CD4-positive, alpha-beta memory T cell (primary cell): ENCODE measurements around the gene ESF1. TPM values are rescaled to one million over a fixed set of nuclear protein-coding genes. Genes with fewer than 3 reads are reported as not detected.

ENCODE experiments used
- CTCF ChIA-PET: fragments of 350-600 bp; sonication (Branson Sonifier 250); formaldehyde crosslinking; loops from one replicate; lab custom pipeline; 2021; ENCODE audit warnings: inconsistent platforms; ENCODE audit not compliant: partially characterized antibody; lab: Charles Lee
- POLR2A ChIA-PET: fragments of 350-600 bp; sonication (Branson Sonifier 250); formaldehyde crosslinking; loops from one replicate; lab custom pipeline; 2021; ENCODE audit not compliant: partially characterized antibody; lab: Charles Lee
- DNase-seq, 5 donors: peaks; one replicate each; pipeline versions ENCODE4 v3.0.0 to v3.0.0-alpha.2; 2020 to 2022; ENCODE audit warnings: mixed read lengths in 1 of 5
- H3K27ac ChIP-seq: one replicate; pipeline ENCODE4 v1.7.0; 2013; ENCODE audit warnings: low read depth, low read length
- H3K27me3 ChIP-seq: 2 replicates; pipeline ENCODE4 v1.7.0; 2013; ENCODE audit warnings: mild to moderate bottlenecking, low read length, moderate library complexity; ENCODE audit not compliant: insufficient read depth
- H3K36me3 ChIP-seq: 2 replicates; pipeline ENCODE4 v1.7.0; 2013; ENCODE audit warnings: mild to moderate bottlenecking, low read length, moderate library complexity; ENCODE audit not compliant: insufficient read depth
- H3K4me1 ChIP-seq: 2 replicates; pipeline ENCODE4 v1.7.0; 2013; ENCODE audit warnings: mild to moderate bottlenecking, low read length, moderate library complexity; ENCODE audit not compliant: insufficient read depth
- H3K4me3 ChIP-seq, 2 donors: one replicate each; pipeline ENCODE4 v1.7.0; 2013; ENCODE audit warnings: low read length in 2 of 2, mild to moderate bottlenecking in 1 of 2
- H3K9me3 ChIP-seq, 2 donors: one replicate each; pipeline ENCODE4 v1.7.0; 2013; ENCODE audit warnings: low read length in 2 of 2, control low read depth in 1 of 2; ENCODE audit not compliant: control insufficient read depth in 1 of 2
- H3K27ac Mint-ChIP-seq, 7 donors: one replicate each; pipeline ENCODE4 v1.8.0; 2020 to 2021; ENCODE audit warnings: mixed read lengths in 7 of 7, mild to moderate bottlenecking in 6 of 7, inconsistent platforms in 3 of 7, moderate library complexity in 3 of 7
- H3K27me3 Mint-ChIP-seq, 2 donors: one replicate each; pipeline ENCODE4 v1.8.0; 2020 to 2021; ENCODE audit warnings: mixed read lengths in 2 of 2
- H3K36me3 Mint-ChIP-seq, 2 donors: one replicate each; pipeline ENCODE4 v1.8.0; 2020 to 2021; ENCODE audit warnings: mixed read lengths in 2 of 2, inconsistent platforms in 1 of 2, mild to moderate bottlenecking in 1 of 2
- H3K4me1 Mint-ChIP-seq, 4 donors: one replicate each; pipeline ENCODE4 v1.8.0; 2020 to 2021; ENCODE audit warnings: mixed read lengths in 4 of 4, mild to moderate bottlenecking in 1 of 4
- H3K4me3 Mint-ChIP-seq, 8 donors: one replicate each; pipeline ENCODE4 v1.8.0; 2020 to 2021; ENCODE audit warnings: mixed read lengths in 8 of 8, mild to moderate bottlenecking in 7 of 8, moderate library complexity in 6 of 8, inconsistent platforms in 3 of 8
- H3K9me3 Mint-ChIP-seq, 8 donors: one replicate each; pipeline ENCODE4 v1.8.0; 2020 to 2021; ENCODE audit warnings: mixed read lengths in 8 of 8, mild to moderate bottlenecking in 5 of 8, inconsistent platforms in 3 of 8, moderate library complexity in 1 of 8
- intact Hi-C: fragments of 100-400 bp; cut with micrococcal nuclease; formaldehyde crosslinking; loops from one replicate; pipeline ENCODE4 v1.15.1; 2023
- polyA plus RNA-seq, 2 donors: library from polyadenylated mRNA; unstranded; fragments of 300-500 nt; fragmentation: Illumina TruSeq; gene quantifications; one replicate each; pipeline ENCODE4 v1.2.3, GENCODE V29; 2021
- total RNA-seq, 2 experiments: library from RNA; stranded (reverse); gene quantifications; one replicate each; pipeline ENCODE4 v1.2.3, GENCODE V29; 2021

The ESF1 gene
- total and polyA plus RNA-seq, 4 experiments from 2014 or later = 8.9 to 13.8 (median 11.5) TPM

- Mint-ChIP-seq H3K9me3 (no peaks in the 10 kb centered on the region), H3K36me3 (no peaks in the 10 kb centered on the region), H3K27me3 (peaks cover 15 to 26% of the 10 kb centered on the region in 2 donors), H3K4me3 (no peak overlapping the region), H3K27ac (no peak overlapping the region), H3K4me1 (no peaks in the 10 kb centered on the region)
- no peak for DNase-seq
- no peak overlapping the region for H3K4me3 ChIP-seq
- intact Hi-C loops = no loop called here
- H3K27me3 ChIP-seq = no peaks in the 10 kb centered on the region
- CTCF ChIA-PET = no interaction called here
- POLR2A ChIA-PET = interaction anchor here (0.6 kb wide), 1 partner anchor 10 kb away, joined by 4 read pairs; no protein-coding TSS in a partner anchor
- no peaks in the 10 kb centered on the region for H3K36me3 ChIP-seq
- H3K27ac ChIP-seq = no peak overlapping the region
- H3K9me3 ChIP-seq = no peaks in the 10 kb centered on the region
- H3K4me1 ChIP-seq = no peaks in the 10 kb centered on the region
Measured at GRCh38 chr20:13681248-13682125, 103.2 kb downstream of the ESF1 start.

GRCh38 chr20:13678944-13679343, 105.8 kb downstream of the ESF1 start:
- Histone ChIP-seq H3K4me3 (no peak overlapping the region), H3K9me3 (no peaks in the 10 kb centered on the region), H3K27ac (no peak overlapping the region), H3K36me3 (no peaks in the 10 kb centered on the region), H3K4me1 (no peaks in the 10 kb centered on the region), H3K27me3 (no peaks in the 10 kb centered on the region)
- CTCF ChIA-PET = no interaction called here
- Mint-ChIP-seq H3K27ac (no peak overlapping the region), H3K36me3 (no peaks in the 10 kb centered on the region), H3K9me3 (peaks cover 0 to 2% (median 0%) of the 10 kb centered on the region in 8 donors), H3K4me3 (no peak overlapping the region), H3K4me1 (no peaks in the 10 kb centered on the region), H3K27me3 (peaks cover 13 to 16% of the 10 kb centered on the region in 2 donors)
- intact Hi-C loops = no loop called here
- POLR2A ChIA-PET = no interaction called here
- no peak for DNase-seq

- Histone ChIP-seq H3K27me3 (no peaks in the 10 kb centered on the region), H3K4me3 (no peak overlapping the region), H3K36me3 (no peaks in the 10 kb centered on the region), H3K27ac (no peak overlapping the region), H3K4me1 (no peaks in the 10 kb centered on the region), H3K9me3 (no peaks in the 10 kb centered on the region)
- intact Hi-C loops = no loop called here
- ChIA-PET CTCF (no interaction called here), POLR2A (no interaction called here)
- DNase-seq = no peak
- H3K4me1 Mint-ChIP-seq = no peaks in the 10 kb centered on the region
- no peak overlapping the region for H3K27ac Mint-ChIP-seq
- peaks cover 8 to 9% of the 10 kb centered on the region in 2 donors for H3K27me3 Mint-ChIP-seq
- no peak overlapping the region for H3K4me3 Mint-ChIP-seq
- peaks cover 0 to 4% of the 10 kb centered on the region in 2 donors for H3K36me3 Mint-ChIP-seq
- peaks cover 0 to 2% (median 0%) of the 10 kb centered on the region in 8 donors for H3K9me3 Mint-ChIP-seq
Measured at GRCh38 chr20:13677241-13677640, 107.5 kb downstream of the ESF1 start.

- CTCF ChIA-PET = no interaction called here
- Histone ChIP-seq H3K4me1 (no peaks in the 10 kb centered on the region), H3K36me3 (no peaks in the 10 kb centered on the region), H3K27ac (no peak overlapping the region), H3K9me3 (no peaks in the 10 kb centered on the region), H3K4me3 (no peak overlapping the region), H3K27me3 (no peaks in the 10 kb centered on the region)
- DNase-seq = no peak
- intact Hi-C loops = no loop called here
- POLR2A ChIA-PET = no interaction called here
- Mint-ChIP-seq H3K36me3 (peaks cover 0 to 4% of the 10 kb centered on the region in 2 donors), H3K9me3 (peaks cover 0 to 2% (median 0%) of the 10 kb centered on the region in 8 donors), H3K4me3 (no peak overlapping the region), H3K4me1 (no peaks in the 10 kb centered on the region), H3K27ac (no peak overlapping the region), H3K27me3 (peaks cover 9 to 11% of the 10 kb centered on the region in 2 donors)
Measured at GRCh38 chr20:13676682-13677081, 108.0 kb downstream of the ESF1 start.

- POLR2A ChIA-PET = no interaction called here
- CTCF ChIA-PET = no interaction called here
- no peak overlapping the region for H3K27ac Mint-ChIP-seq
- peaks cover 0 to 2% (median under 1%) of the 10 kb centered on the region in 8 donors for H3K9me3 Mint-ChIP-seq
- H3K36me3 Mint-ChIP-seq = peaks cover 0 to 4% of the 10 kb centered on the region in 2 donors
- H3K4me1 Mint-ChIP-seq = no peaks in the 10 kb centered on the region
- peaks cover 15 to 19% of the 10 kb centered on the region in 2 donors for H3K27me3 Mint-ChIP-seq
- peaks cover 5% of the 10 kb centered on the region for H3K27me3 ChIP-seq
- intact Hi-C loops = no loop called here
- no peak overlapping the region for H3K27ac ChIP-seq
- no peak overlapping the region for H3K4me3 ChIP-seq
- DNase-seq = no peak
- H3K4me1 ChIP-seq = no peaks in the 10 kb centered on the region
- H3K36me3 ChIP-seq = no peaks in the 10 kb centered on the region
- no peak overlapping the region for H3K4me3 Mint-ChIP-seq
- H3K9me3 ChIP-seq = no peaks in the 10 kb centered on the region
Measured at GRCh38 chr20:13672690-13673089, 112.0 kb downstream of the ESF1 start.

- Histone ChIP-seq H3K9me3 (no peaks in the 10 kb centered on the region), H3K4me3 (no peak overlapping the region), H3K27me3 (peaks cover 5% of the 10 kb centered on the region), H3K27ac (no peak overlapping the region), H3K36me3 (no peaks in the 10 kb centered on the region), H3K4me1 (no peaks in the 10 kb centered on the region)
- no peak overlapping the region for H3K27ac Mint-ChIP-seq
- peaks cover 0 to 4% of the 10 kb centered on the region in 2 donors for H3K36me3 Mint-ChIP-seq
- peaks cover 17 to 19% of the 10 kb centered on the region in 2 donors for H3K27me3 Mint-ChIP-seq
- no peak for DNase-seq
- intact Hi-C loops = no loop called here
- POLR2A ChIA-PET = interaction anchor here (0.6 kb wide), 1 partner anchor 10 kb away, joined by 4 read pairs; no protein-coding TSS in a partner anchor
- CTCF ChIA-PET = no interaction called here
- no peak overlapping the region for H3K4me3 Mint-ChIP-seq
- H3K4me1 Mint-ChIP-seq = no peaks in the 10 kb centered on the region
- H3K9me3 Mint-ChIP-seq = peaks cover 0 to 2% (median under 1%) of the 10 kb centered on the region in 8 donors
Measured at GRCh38 chr20:13671916-13672378, 112.8 kb downstream of the ESF1 start.

- no peak overlapping the region for H3K27ac Mint-ChIP-seq
- peaks cover 5% of the 10 kb centered on the region for H3K27me3 ChIP-seq
- no peak overlapping the region for H3K27ac ChIP-seq
- no peaks in the 10 kb centered on the region for H3K9me3 ChIP-seq
- H3K36me3 ChIP-seq = no peaks in the 10 kb centered on the region
- H3K9me3 Mint-ChIP-seq = peaks cover 0 to 2% (median under 1%) of the 10 kb centered on the region in 8 donors
- H3K36me3 Mint-ChIP-seq = peaks cover 0 to 4% of the 10 kb centered on the region in 2 donors
- intact Hi-C loops = no loop called here
- no peak overlapping the region for H3K4me3 Mint-ChIP-seq
- H3K27me3 Mint-ChIP-seq = peaks cover 17 to 19% of the 10 kb centered on the region in 2 donors
- POLR2A ChIA-PET = interaction anchor here (0.6 kb wide), 1 partner anchor 11 kb away, joined by 4 read pairs; no protein-coding TSS in a partner anchor
- H3K4me1 Mint-ChIP-seq = no peaks in the 10 kb centered on the region
- CTCF ChIA-PET = no interaction called here
- no peak for DNase-seq
- no peaks in the 10 kb centered on the region for H3K4me1 ChIP-seq
- H3K4me3 ChIP-seq = no peak overlapping the region
Measured at GRCh38 chr20:13671512-13671911, 113.2 kb downstream of the ESF1 start.
